Neural cell (in vitro differentiated cells): ENCODE measurements around the gene DAW1. TPM values are rescaled to one million over a fixed set of nuclear protein-coding genes. Genes with fewer than 3 reads are reported as not detected.

Source experiments
- H2AFZ ChIP-seq: fragments of 200-600, 300-800 bp; sonication (generic), shearing (Covaris generic); 2 replicates; pipeline ENCODE4 v1.6.0; 2014; ENCODE audit warnings: low read depth, mild to moderate bottlenecking, antibody characterized with exemption, low read length, moderate library complexity
- H3F3A ChIP-seq: fragments of 200-600 bp; shearing (Covaris generic); 2 replicates; pipeline ENCODE4 v1.6.1; 2016; ENCODE audit warnings: mild to moderate bottlenecking, moderate library complexity, mixed read lengths, antibody characterized with exemption, low read length; ENCODE audit not compliant: insufficient read depth, poor library complexity, severe bottlenecking
- H3K27ac ChIP-seq: fragments of 200-600, 300-800 bp; sonication (generic), shearing (Covaris generic); 2 replicates; pipeline ENCODE4 v1.5.1; 2014; ENCODE audit warnings: mild to moderate bottlenecking, low read length, moderate library complexity
- H3K27me3 ChIP-seq: fragments of 300-800, 200-600 bp; sonication (generic), shearing (Covaris generic); 2 replicates; pipeline ENCODE4 v1.6.0; 2014; ENCODE audit warnings: mild to moderate bottlenecking, low read depth, low read length, moderate library complexity; ENCODE audit not compliant: insufficient read depth
- H3K36me3 ChIP-seq: fragments of 300-800, 200-600 bp; sonication (generic), shearing (Covaris generic); 2 replicates; pipeline ENCODE4 v1.5.1; 2014; ENCODE audit warnings: mild to moderate bottlenecking, antibody characterized with exemption, low read length, moderate library complexity; ENCODE audit not compliant: insufficient read depth
- H3K4me2 ChIP-seq: fragments of 300-800, 200-600 bp; sonication (generic), shearing (Covaris generic); 2 replicates; pipeline ENCODE4 v1.6.0; 2014; ENCODE audit warnings: mild to moderate bottlenecking, low read length
- H3K4me3 ChIP-seq: fragments of 300-800, 200-600 bp; sonication (generic), shearing (Covaris generic); 2 replicates; pipeline ENCODE4 v1.5.1; 2014; ENCODE audit warnings: mild to moderate bottlenecking, low read length, moderate library complexity
- H3K79me2 ChIP-seq: fragments of 200-600 bp; shearing (Covaris generic); replicated peaks from 2 replicates; pipeline ENCODE4 v1.6.0; 2014; ENCODE audit warnings: mild to moderate bottlenecking, low read length, moderate library complexity; ENCODE audit not compliant: insufficient read depth
- H3K9ac ChIP-seq: fragments of 300-800, 200-600 bp; sonication (generic), shearing (Covaris generic); 2 replicates; pipeline ENCODE4 v1.6.1; 2016; ENCODE audit warnings: mild to moderate bottlenecking, low read length, mixed read lengths
- H3K9me2 ChIP-seq: fragments of 200-600 bp; shearing (Covaris generic); 2 replicates; pipeline ENCODE4 v1.6.1; 2016; ENCODE audit warnings: mild to moderate bottlenecking, low read length, mixed read lengths; ENCODE audit not compliant: insufficient read depth
- H3K9me3 ChIP-seq: fragments of 200-600, 300-800 bp; sonication (generic), shearing (Covaris generic); 2 replicates; pipeline ENCODE4 v1.6.1; 2016; ENCODE audit warnings: mild to moderate bottlenecking, mixed run types, low read length, moderate library complexity, mixed read lengths
- H4K20me1 ChIP-seq: fragments of 200-600 bp; shearing (Covaris generic); 2 replicates; pipeline ENCODE4 v1.6.1; 2016; ENCODE audit warnings: mild to moderate bottlenecking, mixed run types; ENCODE audit not compliant: insufficient read depth
- CTCF ChIP-seq: fragments of 450-650 bp; IDR thresholded peaks from 2 replicates; pipeline ENCODE4 v1.5.1; 2014; ENCODE audit warnings: antibody characterized with exemption, mild to moderate bottlenecking, moderate library complexity; ENCODE audit not compliant: poor library complexity, severe bottlenecking
- EP300 ChIP-seq: fragments of 450-650 bp; conservative IDR thresholded peaks from 2 replicates; pipeline ENCODE4 v1.6.1; 2014; ENCODE audit warnings: antibody characterized with exemption, mild to moderate bottlenecking, moderate library complexity; ENCODE audit not compliant: poor library complexity, severe bottlenecking
- EZH2 ChIP-seq: fragments of 200-600, 300-800 bp; shearing (Covaris generic), sonication (generic); IDR thresholded peaks from 2 replicates; pipeline ENCODE4 v1.6.1; 2014; ENCODE audit warnings: antibody characterized with exemption, low read length, borderline replicate concordance, mild to moderate bottlenecking; ENCODE audit not compliant: insufficient read depth, poor library complexity, severe bottlenecking
- MXI1 ChIP-seq: fragments of 450-650 bp; conservative IDR thresholded peaks from 2 replicates; pipeline ENCODE4 v1.6.1; 2014; ENCODE audit warnings: antibody characterized with exemption, mild to moderate bottlenecking; ENCODE audit not compliant: poor library complexity, severe bottlenecking
- POLR2AphosphoS5 ChIP-seq: IDR thresholded peaks from 2 replicates; pipeline ENCODE4 v1.6.1; 2012
- SMC3 ChIP-seq: fragments of 450-650 bp; conservative IDR thresholded peaks from 2 replicates; pipeline ENCODE4 v1.6.1; 2014; ENCODE audit warnings: antibody characterized with exemption, mild to moderate bottlenecking, moderate library complexity; ENCODE audit not compliant: poor library complexity
- TAF1 ChIP-seq: IDR thresholded peaks from 2 replicates; pipeline ENCODE4 v1.6.1; 2012; ENCODE audit warnings: low read depth
- polyA plus RNA-seq: library from polyadenylated mRNA; depleted of rRNA; stranded (reverse); fragments of >200 nt; gene quantifications from 2 replicates; pipeline ENCODE4 v1.2.3, GENCODE V29; 2014
- TF ChIP-seq, protein P1 (sequence below): IDR thresholded peaks from 2 replicates; pipeline ENCODE4 v1.6.1; 2012; ENCODE audit warnings: borderline replicate concordance

Gene DAW1
- polyA plus RNA-seq, 1 donor from 2014 or later, result 1.5 TPM

- Histone ChIP-seq H3K9me3 (no peaks in the 10 kb centered on the region), H2AFZ (no peak overlapping the region), H3K79me2 (no peaks in the 10 kb centered on the region), H3K4me3 (no peak overlapping the region), H3K27me3 (no peaks in the 10 kb centered on the region), H3K4me2 (no peak overlapping the region), H3K36me3 (no peaks in the 10 kb centered on the region), H3F3A (no peaks in the 10 kb centered on the region), H4K20me1 (no peaks in the 10 kb centered on the region), H3K27ac (no peak overlapping the region), H3K9me2 (no peaks in the 10 kb centered on the region), H3K9ac (no peak overlapping the region)
- TF ChIP-seq POLR2AphosphoS5, result no peak
- TF ChIP-seq, protein P1, sequence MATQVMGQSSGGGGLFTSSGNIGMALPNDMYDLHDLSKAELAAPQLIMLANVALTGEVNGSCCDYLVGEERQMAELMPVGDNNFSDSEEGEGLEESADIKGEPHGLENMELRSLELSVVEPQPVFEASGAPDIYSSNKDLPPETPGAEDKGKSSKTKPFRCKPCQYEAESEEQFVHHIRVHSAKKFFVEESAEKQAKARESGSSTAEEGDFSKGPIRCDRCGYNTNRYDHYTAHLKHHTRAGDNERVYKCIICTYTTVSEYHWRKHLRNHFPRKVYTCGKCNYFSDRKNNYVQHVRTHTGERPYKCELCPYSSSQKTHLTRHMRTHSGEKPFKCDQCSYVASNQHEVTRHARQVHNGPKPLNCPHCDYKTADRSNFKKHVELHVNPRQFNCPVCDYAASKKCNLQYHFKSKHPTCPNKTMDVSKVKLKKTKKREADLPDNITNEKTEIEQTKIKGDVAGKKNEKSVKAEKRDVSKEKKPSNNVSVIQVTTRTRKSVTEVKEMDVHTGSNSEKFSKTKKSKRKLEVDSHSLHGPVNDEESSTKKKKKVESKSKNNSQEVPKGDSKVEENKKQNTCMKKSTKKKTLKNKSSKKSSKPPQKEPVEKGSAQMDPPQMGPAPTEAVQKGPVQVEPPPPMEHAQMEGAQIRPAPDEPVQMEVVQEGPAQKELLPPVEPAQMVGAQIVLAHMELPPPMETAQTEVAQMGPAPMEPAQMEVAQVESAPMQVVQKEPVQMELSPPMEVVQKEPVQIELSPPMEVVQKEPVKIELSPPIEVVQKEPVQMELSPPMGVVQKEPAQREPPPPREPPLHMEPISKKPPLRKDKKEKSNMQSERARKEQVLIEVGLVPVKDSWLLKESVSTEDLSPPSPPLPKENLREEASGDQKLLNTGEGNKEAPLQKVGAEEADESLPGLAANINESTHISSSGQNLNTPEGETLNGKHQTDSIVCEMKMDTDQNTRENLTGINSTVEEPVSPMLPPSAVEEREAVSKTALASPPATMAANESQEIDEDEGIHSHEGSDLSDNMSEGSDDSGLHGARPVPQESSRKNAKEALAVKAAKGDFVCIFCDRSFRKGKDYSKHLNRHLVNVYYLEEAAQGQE, result no peak
Observed at GRCh38 chr2:227862741-227863588, 8.5 kb upstream of the DAW1 start.

DNA sequence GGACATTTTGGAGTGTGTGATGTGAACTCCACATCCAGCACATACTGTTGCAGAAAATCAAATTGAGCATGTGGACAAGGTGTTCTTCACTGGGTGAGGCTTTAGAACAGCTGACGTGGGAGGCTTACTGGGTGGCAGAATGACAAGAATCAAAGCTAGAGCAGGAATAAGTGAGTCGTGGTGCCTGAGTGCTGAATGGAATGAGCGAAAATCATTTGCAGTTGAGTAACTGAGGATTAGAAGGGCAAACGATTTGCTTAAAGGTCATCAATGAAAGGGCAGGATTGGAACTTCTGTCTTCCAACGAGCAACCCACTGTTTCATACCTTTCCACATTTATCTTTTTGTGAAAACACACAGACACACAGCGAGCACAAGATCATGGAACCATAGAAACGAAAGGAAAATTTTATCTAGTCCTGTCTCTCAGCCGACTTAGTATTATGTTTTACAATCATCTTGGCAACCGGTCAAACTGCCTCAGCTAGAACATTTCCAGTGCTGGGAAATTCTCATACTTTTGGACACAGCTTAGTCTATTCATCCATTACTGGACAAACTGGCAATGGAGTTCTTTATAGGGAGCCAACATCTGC is 7.2 kb upstream of the DAW1 start:
- Histone ChIP-seq H3K36me3 (no peaks in the 10 kb centered on the region), H3K27ac (no peak overlapping the region), H3F3A (no peaks in the 10 kb centered on the region), H4K20me1 (no peaks in the 10 kb centered on the region), H3K27me3 (no peaks in the 10 kb centered on the region), H3K9me3 (no peaks in the 10 kb centered on the region), H3K4me2 (no peak overlapping the region), H2AFZ (no peak overlapping the region), H3K4me3 (no peak overlapping the region), H3K79me2 (no peaks in the 10 kb centered on the region), H3K9me2 (no peaks in the 10 kb centered on the region), H3K9ac (no peak overlapping the region)
- TF ChIP-seq, protein P1, result no peak

GRCh38 chr2:227865291-227865690 is 6.1 kb upstream of the DAW1 start:
- Histone ChIP-seq H3K4me3 (no peak overlapping the region), H3K9me3 (no peaks in the 10 kb centered on the region), H3K27me3 (no peaks in the 10 kb centered on the region), H3K9me2 (no peaks in the 10 kb centered on the region), H3K9ac (no peak overlapping the region), H3K36me3 (no peaks in the 10 kb centered on the region), H2AFZ (no peak overlapping the region), H3K27ac (no peak overlapping the region), H4K20me1 (no peaks in the 10 kb centered on the region), H3K79me2 (no peaks in the 10 kb centered on the region), H3K4me2 (no peak overlapping the region), H3F3A (no peaks in the 10 kb centered on the region)
- TF ChIP-seq SMC3 (no peak), MXI1 (no peak), CTCF (no peak), TAF1 (no peak), EZH2 (no peak), EP300 (no peak)
- TF ChIP-seq, protein P1, result no peak
